Esophagus squamous epithelium (tissue), 5 donors: ENCODE data around the gene VPS16. TPM values are rescaled to one million over a fixed set of nuclear protein-coding genes. Genes with fewer than 3 reads are reported as not detected.

Source experiments
- DNase-seq: peaks from one replicate; lab custom pipeline; 2025; lab: John Stamatoyannopoulos, UW
- H3K27ac ChIP-seq, 4 donors: fragments of 200-600 bp; sonication (generic); one replicate each; pipeline ENCODE4 v1.5.1; 2016 to 2019; ENCODE audit warnings: mild to moderate bottlenecking in 1 of 4
- H3K27me3 ChIP-seq, 4 donors: fragments of 200-600 bp; sonication (generic); 1 replicate in 3 of 4; 2 replicates in 1 of 4; pipeline versions ENCODE4 v1.5.1 to v1.6.0; 2017 to 2021; ENCODE audit warnings: antibody characterized with exemption in 1 of 4
- H3K36me3 ChIP-seq, 3 donors: fragments of 200-600 bp; sonication (generic); one replicate each; pipeline ENCODE4 v1.5.1; 2016 to 2019
- H3K4me1 ChIP-seq, 3 donors: fragments of 200-600 bp; sonication (generic); one replicate each; pipeline ENCODE4 v1.5.1; 2017 to 2019
- H3K4me3 ChIP-seq, 4 donors: fragments of 200-600 bp; sonication (generic); 1 replicate in 3 of 4; 2 replicates in 1 of 4; pipeline ENCODE4 v1.5.1; 2016 to 2019; ENCODE audit warnings: mild to moderate bottlenecking in 2 of 4, moderate library complexity in 1 of 4
- H3K9me3 ChIP-seq, 3 donors: fragments of 200-600 bp; sonication (generic); one replicate each; pipeline ENCODE4 v1.5.1; 2016 to 2019
- POLR2A ChIP-seq, 4 donors: fragments of 450-650 bp; IDR thresholded peaks; one replicate each; pipeline ENCODE4 v1.6.1; 2017; ENCODE audit warnings: antibody characterized with exemption in 4 of 4, mild to moderate bottlenecking in 4 of 4, moderate library complexity in 3 of 4
- WGBS, 2 donors: methylation state at CpG; one replicate each; pipeline ENCODE4 v1.1.5; 2018; 5-methylcytosine and 5-hydroxymethylcytosine counted together
- intact Hi-C: fragments of 100-400 bp; cut with DNase I; formaldehyde crosslinking; loops from one replicate; pipeline ENCODE4 v1.15.0; 2022
- total RNA-seq, 4 donors: library from RNA; depleted of rRNA; stranded (reverse); fragments of >200 nt; gene quantifications; one replicate each; pipeline ENCODE4 v1.1.0, GENCODE V29; 2016
- TF ChIP-seq, protein P1 (sequence below), 6 experiments: fragments of 450-650 bp in 4 of 6; fragments of 200-600 bp in 2 of 6; sonication (generic) in 2 of 6; IDR thresholded peaks; one replicate each; pipeline ENCODE4 v1.5.1; 2016 to 2019; ENCODE audit warnings: antibody characterized with exemption in 6 of 6, mild to moderate bottlenecking in 4 of 6, moderate library complexity in 4 of 6
- donor health status: DM: yes; HTN: yes; CAD: no.

VPS16 gene
- total RNA-seq, 4 donors from 2014 or later, result 20.9 to 36.7 (median 28.5) TPM

DNA sequence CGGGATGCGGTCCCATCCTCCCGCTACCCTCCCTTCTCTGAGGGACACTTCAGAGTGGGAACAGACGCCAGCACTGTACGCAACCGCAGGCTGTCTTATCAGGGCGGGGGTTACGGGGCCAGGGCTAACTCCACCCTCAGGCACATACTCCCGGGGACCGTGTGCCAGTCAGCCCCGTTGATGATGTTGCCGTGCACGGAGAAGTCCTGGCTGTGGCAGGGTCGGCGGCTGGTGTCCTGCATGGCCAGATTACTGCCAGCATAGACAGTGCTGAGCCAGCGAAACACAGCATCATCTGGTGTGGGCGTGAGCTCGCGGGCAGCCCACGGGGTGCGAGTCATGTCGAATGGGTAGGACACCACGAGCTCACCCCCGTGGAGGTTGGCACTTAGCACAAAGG, 45.1 kb upstream of the VPS16 start:
- no peak overlapping the region for H3K4me3 ChIP-seq
- H3K9me3 ChIP-seq, result no peaks in the 10 kb centered on the region
- no peaks in the 10 kb centered on the region for H3K36me3 ChIP-seq
- no peak for DNase-seq
- WGBS, 2 donors, result 83 to 85% methylated on average over 14 to 22 of the region's 24 CpGs
- peaks cover 0 to 71% (median 4%) of the 10 kb centered on the region in 4 donors for H3K27me3 ChIP-seq
- H3K27ac ChIP-seq, result no peak overlapping the region
- TF ChIP-seq, protein P1, sequence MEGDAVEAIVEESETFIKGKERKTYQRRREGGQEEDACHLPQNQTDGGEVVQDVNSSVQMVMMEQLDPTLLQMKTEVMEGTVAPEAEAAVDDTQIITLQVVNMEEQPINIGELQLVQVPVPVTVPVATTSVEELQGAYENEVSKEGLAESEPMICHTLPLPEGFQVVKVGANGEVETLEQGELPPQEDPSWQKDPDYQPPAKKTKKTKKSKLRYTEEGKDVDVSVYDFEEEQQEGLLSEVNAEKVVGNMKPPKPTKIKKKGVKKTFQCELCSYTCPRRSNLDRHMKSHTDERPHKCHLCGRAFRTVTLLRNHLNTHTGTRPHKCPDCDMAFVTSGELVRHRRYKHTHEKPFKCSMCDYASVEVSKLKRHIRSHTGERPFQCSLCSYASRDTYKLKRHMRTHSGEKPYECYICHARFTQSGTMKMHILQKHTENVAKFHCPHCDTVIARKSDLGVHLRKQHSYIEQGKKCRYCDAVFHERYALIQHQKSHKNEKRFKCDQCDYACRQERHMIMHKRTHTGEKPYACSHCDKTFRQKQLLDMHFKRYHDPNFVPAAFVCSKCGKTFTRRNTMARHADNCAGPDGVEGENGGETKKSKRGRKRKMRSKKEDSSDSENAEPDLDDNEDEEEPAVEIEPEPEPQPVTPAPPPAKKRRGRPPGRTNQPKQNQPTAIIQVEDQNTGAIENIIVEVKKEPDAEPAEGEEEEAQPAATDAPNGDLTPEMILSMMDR (IDR thresholded peaks at IDR 0.05), result no peak
- TF ChIP-seq POLR2A (IDR thresholded peaks at IDR 0.05), result no peak
- intact Hi-C loops, result no loop called here
- peaks cover 11 to 25% (median 15%) of the 10 kb centered on the region in 3 donors for H3K4me1 ChIP-seq

DNA sequence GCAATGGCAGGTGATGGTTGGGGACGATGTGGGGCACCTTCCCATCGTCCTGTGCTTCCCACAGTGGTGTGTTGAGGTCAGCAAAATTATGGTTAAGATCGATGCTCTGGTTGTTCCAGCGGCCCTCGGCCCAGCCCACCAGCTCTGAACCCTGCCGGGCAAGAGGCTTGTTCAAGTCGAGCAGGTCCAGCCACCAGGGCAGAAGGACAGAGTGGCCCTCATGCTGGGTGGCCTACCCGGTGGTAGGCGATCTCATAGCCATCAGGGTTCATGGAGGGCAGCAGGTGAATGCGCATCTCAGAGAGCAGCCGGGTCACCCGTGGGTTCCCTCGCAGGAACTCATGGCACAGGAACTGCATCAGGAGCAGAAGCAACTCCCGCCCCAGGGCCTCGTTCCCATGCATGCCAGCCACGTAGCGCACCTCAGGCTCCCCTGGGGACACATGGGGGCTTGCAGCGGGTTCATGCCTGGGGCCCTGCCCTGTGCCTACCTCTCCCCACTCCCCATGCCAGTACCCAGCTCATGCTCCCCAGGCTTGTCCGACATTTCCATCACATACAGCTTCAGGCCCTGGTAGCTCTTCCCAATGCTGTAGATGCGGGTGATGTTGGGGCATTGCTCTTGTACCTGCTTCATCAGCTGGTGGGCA, 44.4 kb upstream of the VPS16 start:
- DNase-seq, result no peak
- Histone ChIP-seq H3K4me1 (peaks cover 13 to 31% (median 19%) of the 10 kb centered on the region in 3 donors), H3K4me3 (no peak overlapping the region), H3K27ac (no peak overlapping the region), H3K9me3 (no peaks in the 10 kb centered on the region), H3K36me3 (no peaks in the 10 kb centered on the region), H3K27me3 (peaks cover 0 to 73% (median 8%) of the 10 kb centered on the region in 4 donors)
- 85 to 94% methylated on average over 3 to 16 of the region's 20 CpGs for WGBS, 2 donors
- intact Hi-C loops, result no loop called here
- TF ChIP-seq POLR2A (IDR thresholded peaks at IDR 0.05), result no peak
- TF ChIP-seq, protein P1 (IDR thresholded peaks at IDR 0.05), result no peak

DNA sequence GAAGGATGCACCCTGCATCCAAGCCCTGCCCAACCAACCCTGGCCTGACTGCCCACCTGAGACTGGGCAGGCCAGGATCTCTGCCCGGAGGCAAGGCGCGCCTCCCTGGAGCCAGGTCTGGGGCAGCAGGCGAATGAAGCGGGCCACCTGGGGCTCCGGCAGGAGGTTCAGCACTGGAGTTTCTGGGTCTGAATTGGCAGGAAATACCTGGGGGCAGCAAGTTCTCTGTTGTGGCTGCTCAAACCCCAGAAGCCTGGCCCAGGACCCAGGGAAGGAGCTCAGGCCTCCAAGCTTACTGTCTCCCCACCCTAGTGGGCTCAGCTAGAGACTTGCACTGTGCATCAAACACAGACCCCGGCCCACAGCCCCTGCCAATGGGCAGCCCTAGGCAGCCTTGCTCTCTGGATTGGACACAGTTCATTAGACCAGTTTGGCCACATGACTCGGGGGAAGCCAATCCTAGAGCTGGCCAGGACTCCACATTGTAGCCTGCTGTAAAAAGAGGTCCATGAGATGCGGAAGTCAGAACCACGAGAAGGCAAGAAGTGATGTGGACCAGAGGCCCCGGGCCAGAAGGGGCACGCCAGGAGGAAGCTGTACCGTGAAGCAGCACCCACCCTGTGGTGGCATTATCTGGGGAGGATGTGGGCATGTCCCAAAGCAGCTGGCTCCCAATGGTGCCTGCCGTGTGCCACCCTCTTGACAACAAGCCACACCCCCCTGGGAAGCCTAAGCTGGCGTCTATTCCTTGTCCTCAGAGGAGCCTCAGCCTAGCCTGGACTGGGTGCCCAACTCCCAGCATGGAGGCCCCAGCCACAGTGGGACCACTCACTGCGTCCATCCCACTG, 43.2 kb upstream of the VPS16 start:
- no peak for DNase-seq
- H3K36me3 ChIP-seq, result no peaks in the 10 kb centered on the region

DNA sequence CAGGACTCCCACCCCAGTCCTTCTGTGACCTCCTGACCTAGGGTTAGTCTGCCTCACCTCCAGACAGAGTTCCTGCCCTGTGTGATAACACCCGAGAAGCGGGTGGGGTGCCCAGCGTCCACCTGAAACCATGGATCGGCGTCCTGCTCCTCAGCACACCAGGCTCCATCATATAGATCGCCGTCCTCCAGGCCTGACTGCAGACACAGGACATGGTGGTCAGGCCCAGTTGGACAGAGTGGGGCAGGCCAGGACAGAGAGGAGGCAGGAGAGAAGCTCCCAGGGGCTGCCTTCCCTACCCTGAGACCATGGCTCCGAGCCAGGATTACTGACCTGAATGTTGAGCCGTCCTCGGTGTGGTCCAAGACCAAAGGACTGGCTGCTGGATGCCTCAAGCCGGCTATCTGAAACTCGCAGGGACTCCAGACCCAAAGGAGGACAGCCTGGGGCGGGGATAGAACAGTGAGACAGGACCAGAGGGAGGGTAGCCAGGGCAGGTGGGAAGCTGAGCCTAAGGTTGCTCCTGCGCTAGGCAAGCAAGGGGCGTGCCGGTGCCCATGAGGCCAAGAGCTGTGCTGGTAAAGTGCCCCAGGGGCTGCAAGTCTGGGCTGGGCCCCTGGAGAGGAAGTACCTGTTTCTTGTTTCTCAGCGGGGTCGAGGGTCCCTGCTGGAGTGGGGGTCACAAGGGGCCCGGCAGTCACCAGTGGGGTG, 42.3 kb upstream of the VPS16 start:
- Histone ChIP-seq H3K36me3 (no peaks in the 10 kb centered on the region), H3K4me3 (no peak overlapping the region), H3K4me1 (peaks cover 13 to 38% (median 19%) of the 10 kb centered on the region in 3 donors), H3K9me3 (no peaks in the 10 kb centered on the region), H3K27me3 (peaks cover 0 to 93% (median 8%) of the 10 kb centered on the region in 4 donors), H3K27ac (no peak overlapping the region)
- no peak for TF ChIP-seq POLR2A (IDR thresholded peaks at IDR 0.05)
- TF ChIP-seq, protein P1 (IDR thresholded peaks at IDR 0.05), result no peak
- intact Hi-C loops, result no loop called here
- WGBS, 2 donors, result 45 to 65% methylated on average over 6 to 15 of the region's 19 CpGs
- DNase-seq, result no peak

More for the DNA sequence above, 43.2 kb upstream of the VPS16 start:
- H3K9me3 ChIP-seq, result no peaks in the 10 kb centered on the region
- intact Hi-C loops, result no loop called here
- peaks cover 13 to 38% (median 19%) of the 10 kb centered on the region in 3 donors for H3K4me1 ChIP-seq
- no peak overlapping the region for H3K4me3 ChIP-seq
- no peak overlapping the region for H3K27ac ChIP-seq
- TF ChIP-seq POLR2A (IDR thresholded peaks at IDR 0.05), result no peak
- TF ChIP-seq, protein P1 (IDR thresholded peaks at IDR 0.05), result no peak
- 50 to 100% methylated on average over 2 of the region's 16 CpGs for WGBS, 2 donors
- H3K27me3 ChIP-seq, result peaks cover 0 to 85% (median 8%) of the 10 kb centered on the region in 4 donors
